Activated CD8-positive, alpha-beta T cell treated with anti-CD3 and anti-CD28 coated beads for 36 hours (primary cell): ENCODE results near the gene MAPK13. TPM values are rescaled to one million over a fixed set of nuclear protein-coding genes. Genes with fewer than 3 reads are reported as not detected.

ENCODE experiments used
- ATAC-seq: fragments of 200-7000 bp; cut with Tn5 transposase; one replicate; pipeline ENCODE4 v1.10.0; 2021; ENCODE audit warnings: mild to moderate bottlenecking, moderate library complexity
- CTCF ChIA-PET: fragments of 350-600 bp; sonication (Branson Sonifier 250); formaldehyde crosslinking; loops from one replicate; lab custom pipeline; 2021; ENCODE audit warnings: antibody characterized with exemption; lab: Charles Lee
- POLR2A ChIA-PET: fragments of 350-600 bp; sonication (Branson Sonifier 250); formaldehyde crosslinking; loops from one replicate; lab custom pipeline; 2021; ENCODE audit warnings: antibody characterized with exemption; lab: Charles Lee
- DNase-seq: peaks from one replicate; pipeline ENCODE4 v3.0.0-alpha.2; 2020
- H3K27ac Mint-ChIP-seq: one replicate; pipeline ENCODE4 v1.8.0; 2021; ENCODE audit warnings: mild to moderate bottlenecking, mixed read lengths
- H3K27me3 Mint-ChIP-seq: one replicate; pipeline ENCODE4 v1.8.0; 2021; ENCODE audit warnings: mixed read lengths
- H3K36me3 Mint-ChIP-seq: one replicate; pipeline ENCODE4 v1.8.0; 2021; ENCODE audit warnings: low read depth, mixed read lengths
- H3K4me1 Mint-ChIP-seq: one replicate; pipeline ENCODE4 v1.8.0; 2021; ENCODE audit warnings: low read depth, mixed read lengths
- H3K4me3 Mint-ChIP-seq: one replicate; pipeline ENCODE4 v1.8.0; 2021; ENCODE audit warnings: mild to moderate bottlenecking, moderate library complexity, mixed read lengths
- H3K9me3 Mint-ChIP-seq: one replicate; pipeline ENCODE4 v1.8.0; 2021; ENCODE audit warnings: mixed read lengths
- CTCF ChIP-seq: fragments of 200-600 bp; IDR thresholded peaks from one replicate; pipeline ENCODE4 v1.8.0; 2022; ENCODE audit warnings: antibody characterized with exemption, mild to moderate bottlenecking
- intact Hi-C: fragments of 100-400 bp; cut with micrococcal nuclease; formaldehyde crosslinking; loops from one replicate; pipeline ENCODE4 v1.10.0; 2022
- total RNA-seq, 2 experiments: library from RNA; stranded (reverse); gene quantifications; one replicate each; pipeline ENCODE4 v1.2.3, GENCODE V29; 2021

The MAPK13 gene
- total RNA-seq, 2 experiments from 2014 or later = 60.4 to 60.9 TPM

GRCh38 chr6:36155662-36156061, 25.3 kb downstream of the MAPK13 start:
- no peak for ATAC-seq
- no peaks in the 10 kb centered on the region for H3K27me3 Mint-ChIP-seq
- TF ChIP-seq CTCF = no peak

GRCh38 chr6:36160147-36160760, 29.9 kb downstream of the MAPK13 start:
- no peak overlapping the region for H3K27ac Mint-ChIP-seq
- CTCF ChIA-PET = interaction anchor here (1.1 to 1.4 kb wide), 2 partner anchors 16 to 18 kb away, joined by 3 read pairs; no protein-coding TSS in a partner anchor
- POLR2A ChIA-PET = interaction anchor here (0.6 kb wide), 1 partner anchor 319 kb away, joined by 3 read pairs; no protein-coding TSS in a partner anchor
- no peaks in the 10 kb centered on the region for H3K27me3 Mint-ChIP-seq
- H3K4me1 Mint-ChIP-seq = no peaks in the 10 kb centered on the region
- H3K4me3 Mint-ChIP-seq = no peak overlapping the region
- H3K9me3 Mint-ChIP-seq = peaks cover 12% of the 10 kb centered on the region
- TF ChIP-seq CTCF = no peak
- no peak for ATAC-seq
- intact Hi-C loops = no loop called here
- peaks cover 11% of the 10 kb centered on the region for H3K36me3 Mint-ChIP-seq
- DNase-seq = no peak

More at GRCh38 chr6:36155662-36156061, 25.3 kb downstream of the MAPK13 start:
- no peak for DNase-seq
- intact Hi-C loops = no loop called here
- Mint-ChIP-seq H3K27ac (no peak overlapping the region), H3K9me3 (peaks cover 14% of the 10 kb centered on the region), H3K4me3 (no peak overlapping the region), H3K4me1 (no peaks in the 10 kb centered on the region), H3K36me3 (peaks cover 10% of the 10 kb centered on the region)
- ChIA-PET POLR2A (no interaction called here), CTCF (interaction anchor here (0.7 to 1.1 kb wide), 5 partner anchors 8 to 185 kb away, joined by 3 read pairs; no protein-coding TSS in a partner anchor)

GRCh38 chr6:36169023-36170007, 39.0 kb downstream of the MAPK13 start:
- Mint-ChIP-seq H3K27ac (peak overlapping the region; percentile 72), H3K9me3 (no peaks in the 10 kb centered on the region), H3K4me3 (no peak overlapping the region), H3K4me1 (peaks cover 23% of the 10 kb centered on the region), H3K27me3 (no peaks in the 10 kb centered on the region), H3K36me3 (no peaks in the 10 kb centered on the region)
- DNase-seq (no peak), ATAC-seq (peak; percentile 79)
- no peak for TF ChIP-seq CTCF
- ChIA-PET POLR2A (interaction anchor here (1.0 kb wide), 1 partner anchor 141 kb away, joined by 4 read pairs; no protein-coding TSS in a partner anchor), CTCF (interaction anchor here (1.2 kb wide), 1 partner anchor 30 kb away, joined by 3 read pairs; no protein-coding TSS in a partner anchor)
- intact Hi-C loops = no loop called here

GRCh38 chr6:36170704-36171103, 40.4 kb downstream of the MAPK13 start:
- TF ChIP-seq CTCF = no peak
- H3K27ac Mint-ChIP-seq = no peak overlapping the region
- H3K9me3 Mint-ChIP-seq = no peaks in the 10 kb centered on the region
- no peak for DNase-seq
- ATAC-seq = no peak
- ChIA-PET POLR2A (interaction anchor here (0.6 to 2.0 kb wide), 3 partner anchors 23 to 44 kb away, joined by 4 to 8 read pairs (median 4); partner anchors contain the start of gene MAPK13), CTCF (interaction anchor here (1.1 to 1.9 kb wide), 4 partner anchors 25 to 170 kb away, joined by 3 to 5 read pairs (median 4); no protein-coding TSS in a partner anchor)
- no peak overlapping the region for H3K4me3 Mint-ChIP-seq
- no peaks in the 10 kb centered on the region for H3K27me3 Mint-ChIP-seq
- H3K4me1 Mint-ChIP-seq = peaks cover 23% of the 10 kb centered on the region
- intact Hi-C loops = no loop called here
- H3K36me3 Mint-ChIP-seq = no peaks in the 10 kb centered on the region
